Measurements from ENCODE around the gene CCDC137. TPM values are rescaled to one million over a fixed set of nuclear protein-coding genes. Genes with fewer than 3 reads are reported as not detected.
"Not testable (repeated sequence)": the region's sequence is repeated elsewhere in the genome, so short reads cannot be mapped to it uniquely, and the experiment has no call there.

The CCDC137 gene
- total RNA-seq, 2 donors from 2014 or later = 35.8 to 44.2 TPM

- H3K36me3 Mint-ChIP-seq (ENCODE audit: low read depth) = peaks cover 48% of the 10 kb centered on the region
- H3K27ac ChIP-seq (ENCODE audit: low read depth, low read length) = no peak overlapping the region
- TF ChIP-seq CTCF (conservative IDR thresholded peaks at IDR 0.05) = no peak
- no peak overlapping the region for H3K9ac ChIP-seq (ENCODE audit: extremely low read depth, low read length, poor library complexity, severe bottlenecking)
- no peaks in the 10 kb centered on the region for H3K4me1 Mint-ChIP-seq
- H3K36me3 ChIP-seq (ENCODE audit: control insufficient read depth, insufficient read depth, low read length) = peaks cover 49% of the 10 kb centered on the region
- H3K9me3 Mint-ChIP-seq = peaks cover 4% of the 10 kb centered on the region
- H3K9me3 ChIP-seq (ENCODE audit: control insufficient read depth, low read length) = no peaks in the 10 kb centered on the region
- H3K27ac Mint-ChIP-seq = no peak overlapping the region
- H3K27me3 Mint-ChIP-seq (ENCODE audit: insufficient read depth) = no peaks in the 10 kb centered on the region
- H3K4me3 ChIP-seq (ENCODE audit: low read length) = no peak overlapping the region
- no peaks in the 10 kb centered on the region for H3K27me3 ChIP-seq (ENCODE audit: control insufficient read depth, insufficient read depth, low read length, poor library complexity, severe bottlenecking)
- no peaks in the 10 kb centered on the region for H3K4me1 ChIP-seq (ENCODE audit: control insufficient read depth, insufficient read depth, low read length)
- no peak overlapping the region for H3K4me3 Mint-ChIP-seq
- DNase-seq = no peak
- 92 to 95% methylated on average over 14 to 18 of the region's 18 CpGs for WGBS, 2 experiments (ENCODE audit: insufficient coverage in 1 of 2, insufficient read length in 1 of 2)
Observed at GRCh38 chr17:81673561-81674258, 7.2 kb downstream of the CCDC137 start.

GRCh38 chr17:81675515-81676221, 9.1 kb downstream of the CCDC137 start:
- not testable (repeated sequence) for H3K9me3 ChIP-seq (ENCODE audit: control insufficient read depth, low read length); H3K4me1 Mint-ChIP-seq; H3K27me3 ChIP-seq (ENCODE audit: control insufficient read depth, insufficient read depth, low read length, poor library complexity, severe bottlenecking); H3K4me1 ChIP-seq (ENCODE audit: control insufficient read depth, insufficient read depth, low read length); H3K9ac ChIP-seq (ENCODE audit: extremely low read depth, low read length, poor library complexity, severe bottlenecking); H3K27me3 Mint-ChIP-seq (ENCODE audit: insufficient read depth); H3K4me3 Mint-ChIP-seq; H3K9me3 Mint-ChIP-seq; H3K4me3 ChIP-seq (ENCODE audit: low read length); H3K27ac Mint-ChIP-seq; H3K27ac ChIP-seq (ENCODE audit: low read depth, low read length)
- H3K36me3 ChIP-seq (ENCODE audit: control insufficient read depth, insufficient read depth, low read length) = peaks cover 30% of the 10 kb centered on the region
- peaks cover 31% of the 10 kb centered on the region for H3K36me3 Mint-ChIP-seq (ENCODE audit: low read depth)
- peak; percentile 81 for DNase-seq
- WGBS, 2 experiments (ENCODE audit: insufficient coverage in 1 of 2, insufficient read length in 1 of 2) = 52 to 53% methylated on average over 8 to 11 of the region's 18 CpGs
- TF ChIP-seq CTCF (conservative IDR thresholded peaks at IDR 0.05) = peak; percentile 76

GRCh38 chr17:81676906-81677305, 10.4 kb downstream of the CCDC137 start:
- no peaks in the 10 kb centered on the region for H3K27me3 Mint-ChIP-seq (ENCODE audit: insufficient read depth)
- Histone ChIP-seq H3K4me1 (ENCODE audit: control insufficient read depth, insufficient read depth, low read length) (no peaks in the 10 kb centered on the region), H3K9me3 (ENCODE audit: control insufficient read depth, low read length) (no peaks in the 10 kb centered on the region), H3K36me3 (ENCODE audit: control insufficient read depth, insufficient read depth, low read length) (peaks cover 26% of the 10 kb centered on the region), H3K27ac (ENCODE audit: low read depth, low read length) (no peak overlapping the region), H3K27me3 (ENCODE audit: control insufficient read depth, insufficient read depth, low read length, poor library complexity, severe bottlenecking) (no peaks in the 10 kb centered on the region), H3K9ac (ENCODE audit: extremely low read depth, low read length, poor library complexity, severe bottlenecking) (no peak overlapping the region), H3K4me3 (ENCODE audit: low read length) (no peak overlapping the region)
- H3K27ac Mint-ChIP-seq = no peak overlapping the region
- DNase-seq = peak; percentile 46
- TF ChIP-seq CTCF (conservative IDR thresholded peaks at IDR 0.05) = no peak
- WGBS, 2 experiments (ENCODE audit: insufficient coverage in 1 of 2, insufficient read length in 1 of 2) = 94 to 95% methylated on average over 10 to 17 of the region's 17 CpGs
- peaks cover 4% of the 10 kb centered on the region for H3K9me3 Mint-ChIP-seq
- H3K36me3 Mint-ChIP-seq (ENCODE audit: low read depth) = peaks cover 25% of the 10 kb centered on the region
- no peak overlapping the region for H3K4me3 Mint-ChIP-seq
- no peaks in the 10 kb centered on the region for H3K4me1 Mint-ChIP-seq

Measured in endodermal cell (in vitro differentiated cells).